Thyroid gland (tissue), 4 donors: ENCODE measurements around the gene SLC1A7.

ENCODE experiments used
- POLR2A ChIP-seq, 2 donors: fragments of 450-650 bp; IDR thresholded peaks; one replicate each; pipeline ENCODE4 v1.6.1; 2017; ENCODE audit warnings: antibody characterized with exemption in 2 of 2, mild to moderate bottlenecking in 2 of 2, moderate library complexity in 1 of 2
- TF ChIP-seq, protein P1 (sequence below), 6 experiments: fragments of 200-600 bp in 3 of 6; fragments of 450-650 bp in 3 of 6; sonication (generic) in 3 of 6; IDR thresholded peaks; one replicate each; pipeline ENCODE4 v1.5.1; 2016 to 2019; ENCODE audit warnings: antibody characterized with exemption in 6 of 6, mild to moderate bottlenecking in 2 of 6, inconsistent platforms in 1 of 6, moderate library complexity in 1 of 6

DNA sequence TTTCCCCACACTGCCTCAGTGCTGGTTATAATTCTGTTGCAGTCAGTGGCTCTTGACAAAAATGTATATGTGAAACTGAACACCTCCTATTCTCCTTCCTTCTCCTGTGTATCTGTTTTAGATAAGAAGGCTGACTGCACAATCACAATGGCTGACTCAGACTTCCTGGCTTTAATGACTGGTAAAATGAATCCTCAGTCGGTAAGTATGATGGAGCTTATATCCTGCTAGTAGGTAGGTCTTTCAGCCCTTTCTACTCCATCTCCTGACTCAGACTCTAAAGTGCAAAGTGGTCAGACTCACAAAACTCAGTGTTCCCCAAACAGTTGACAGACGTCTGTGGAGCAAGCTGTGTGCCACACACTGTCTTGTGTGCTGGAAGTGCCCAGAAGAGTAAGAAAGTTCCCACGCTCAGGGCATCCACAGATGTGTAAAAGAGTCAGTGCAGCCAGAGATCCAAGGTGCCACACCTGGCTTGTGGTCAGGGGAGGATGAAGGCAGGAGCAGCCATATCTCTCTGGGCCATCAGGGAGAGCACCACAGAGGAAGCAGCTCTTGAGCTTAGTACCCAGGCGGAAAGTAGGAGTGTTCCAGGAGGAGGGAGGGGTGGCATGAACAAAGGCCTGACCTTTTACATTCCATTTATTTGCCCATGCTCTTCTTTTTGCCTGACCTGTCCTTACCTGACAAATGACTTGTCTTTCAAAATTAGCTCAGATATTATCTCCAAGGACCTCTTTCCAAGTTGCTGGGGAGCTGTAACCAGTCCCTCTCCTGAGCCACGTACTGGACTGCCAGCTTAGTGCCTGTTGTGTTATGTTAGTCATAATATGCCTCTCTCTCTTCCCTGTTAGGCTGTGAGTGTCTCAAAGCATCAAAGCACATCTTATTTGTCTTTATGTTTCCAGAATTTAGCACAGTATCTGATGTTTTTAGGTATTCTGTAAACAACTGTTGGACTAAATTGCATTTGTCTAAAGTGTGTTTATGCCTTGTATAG, 94.4 kb downstream of the SLC1A7 start:
- TF ChIP-seq POLR2A (IDR thresholded peaks at IDR 0.05): no peak
- TF ChIP-seq, protein P1, sequence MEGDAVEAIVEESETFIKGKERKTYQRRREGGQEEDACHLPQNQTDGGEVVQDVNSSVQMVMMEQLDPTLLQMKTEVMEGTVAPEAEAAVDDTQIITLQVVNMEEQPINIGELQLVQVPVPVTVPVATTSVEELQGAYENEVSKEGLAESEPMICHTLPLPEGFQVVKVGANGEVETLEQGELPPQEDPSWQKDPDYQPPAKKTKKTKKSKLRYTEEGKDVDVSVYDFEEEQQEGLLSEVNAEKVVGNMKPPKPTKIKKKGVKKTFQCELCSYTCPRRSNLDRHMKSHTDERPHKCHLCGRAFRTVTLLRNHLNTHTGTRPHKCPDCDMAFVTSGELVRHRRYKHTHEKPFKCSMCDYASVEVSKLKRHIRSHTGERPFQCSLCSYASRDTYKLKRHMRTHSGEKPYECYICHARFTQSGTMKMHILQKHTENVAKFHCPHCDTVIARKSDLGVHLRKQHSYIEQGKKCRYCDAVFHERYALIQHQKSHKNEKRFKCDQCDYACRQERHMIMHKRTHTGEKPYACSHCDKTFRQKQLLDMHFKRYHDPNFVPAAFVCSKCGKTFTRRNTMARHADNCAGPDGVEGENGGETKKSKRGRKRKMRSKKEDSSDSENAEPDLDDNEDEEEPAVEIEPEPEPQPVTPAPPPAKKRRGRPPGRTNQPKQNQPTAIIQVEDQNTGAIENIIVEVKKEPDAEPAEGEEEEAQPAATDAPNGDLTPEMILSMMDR (IDR thresholded peaks at IDR 0.05): no peak
